HepG2 (cell line): ENCODE results near the gene PIF1. TPM values are rescaled to one million over a fixed set of nuclear protein-coding genes. Genes with fewer than 3 reads are reported as not detected.

Source experiments
- CREB1 ChIP-seq, 2 experiments: fragments of 450-650 bp in 1 of 2; IDR thresholded peaks; 2 replicates each; pipeline ENCODE4 v1.6.1; 2016 to 2017; ENCODE audit warnings: control low read depth in 1 of 2, mild to moderate bottlenecking in 1 of 2, missing compliant biosample characterization in 1 of 2, missing genetic modification characterization in 1 of 2
- CREM ChIP-seq, 2 experiments: sonication (generic) in 1 of 2; formaldehyde crosslinking in 1 of 2; IDR thresholded peaks; 2 replicates each; pipeline versions ENCODE4 v1.4.0 to v1.6.1; 2016 to 2020; ENCODE audit warnings: antibody characterized with exemption in 1 of 2, mild to moderate bottlenecking in 1 of 2, missing genetic modification reagents in 1 of 2
- GATAD2A ChIP-seq: IDR thresholded peaks from 2 replicates; pipeline ENCODE4 v1.6.1; 2016
- GLMP ChIP-seq: sonication (generic); formaldehyde crosslinking; IDR thresholded peaks from 2 replicates; pipeline ENCODE4 v1.9.0; 2021; ENCODE audit warnings: missing genetic modification reagents, mild to moderate bottlenecking, borderline replicate concordance
- HDAC2 ChIP-seq: sonication (generic); formaldehyde crosslinking; IDR thresholded peaks from 2 replicates; pipeline ENCODE4 v1.4.0; 2020; ENCODE audit warnings: missing genetic modification reagents
- HHEX ChIP-seq: IDR thresholded peaks from 2 replicates; pipeline ENCODE4 v1.6.1; 2016; ENCODE audit warnings: control low read depth
- KLF9 ChIP-seq: IDR thresholded peaks from 2 replicates; pipeline ENCODE4 v1.6.1; 2016; ENCODE audit warnings: low read depth
- MXI1 ChIP-seq: IDR thresholded peaks from 3 replicates; pipeline ENCODE4 v1.6.1; 2012; ENCODE audit warnings: low read depth, low read length, inconsistent platforms, borderline replicate concordance
- PATZ1 ChIP-seq: sonication (generic); formaldehyde crosslinking; IDR thresholded peaks from 2 replicates; pipeline ENCODE4 v1.4.0; 2020; ENCODE audit warnings: missing genetic modification reagents
- POLR2AphosphoS2 ChIP-seq: IDR thresholded peaks from 2 replicates; pipeline ENCODE4 v1.6.1; 2011; ENCODE audit warnings: low read depth, low read length, improper control_type of control experiment
- RBM39 ChIP-seq: fragments of 200-400 bp; formaldehyde crosslinking; IDR thresholded peaks from one replicate; pipeline ENCODE4 v1.6.1; 2018; ENCODE audit warnings: antibody characterized with exemption, mild to moderate bottlenecking, low read depth, low read length; ENCODE audit not compliant: poor library complexity, severe bottlenecking
- RFXANK ChIP-seq: IDR thresholded peaks from 2 replicates; pipeline ENCODE4 v1.6.1; 2016
- SKIL ChIP-seq: sonication (generic); formaldehyde crosslinking; IDR thresholded peaks from 2 replicates; pipeline ENCODE4 v1.8.0; 2022; ENCODE audit warnings: missing genetic modification reagents, mild to moderate bottlenecking, moderate library complexity, borderline replicate concordance
- TRIM22 ChIP-seq: fragments of 450-650 bp; IDR thresholded peaks from 2 replicates; pipeline ENCODE4 v1.6.1; 2017
- ZNF180 ChIP-seq: sonication (generic); formaldehyde crosslinking; IDR thresholded peaks from 2 replicates; pipeline ENCODE4 v1.4.0; 2020; ENCODE audit warnings: low read depth, missing genetic modification reagents, borderline replicate concordance
- ZNF205 ChIP-seq: IDR thresholded peaks from 2 replicates; pipeline ENCODE4 v1.6.1; 2018; ENCODE audit warnings: missing biosample characterization, missing genetic modification reagents
- ZNF446 ChIP-seq: sonication (generic); formaldehyde crosslinking; IDR thresholded peaks from 2 replicates; pipeline ENCODE4 v1.5.0; 2020; ENCODE audit warnings: mild to moderate bottlenecking, missing genetic modification reagents
- polyA plus RNA-seq, 8 experiments: library from polyadenylated mRNA; depleted of rRNA in 3 of 8; stranded (reverse) in 7 of 8; unstranded in 1 of 8; fragments of >200 nt; fragmentation: Illumina TruSeq in 4 of 8; extraction: Trizol in 4 of 8; gene quantifications; 2 replicates each; pipeline versions ENCODE4 v1.2.1 to v1.2.3, GENCODE V29; 2011 to 2016; ENCODE audit warnings: low read depth in 4 of 8, missing spikeins in 1 of 8, mixed read lengths in 1 of 8; ENCODE audit not compliant: insufficient read depth in 1 of 8
- total RNA-seq, 5 experiments: library from RNA; depleted of rRNA; stranded (reverse); fragments of >200 nt; fragmentation: Illumina TruSeq; extraction: Trizol; gene quantifications; 2 replicates each; pipeline ENCODE4 v1.2.3, GENCODE V29; 2016; ENCODE audit warnings: low read depth in 1 of 5
- TF ChIP-seq, protein P1 (sequence below): IDR thresholded peaks from 2 replicates; pipeline ENCODE4 v1.4.0; 2020; ENCODE audit warnings: mild to moderate bottlenecking, missing genetic modification reagents
- TF ChIP-seq, protein P2 (sequence below): sonication (generic); formaldehyde crosslinking; IDR thresholded peaks from 2 replicates; pipeline ENCODE4 v1.9.0; 2021; ENCODE audit warnings: missing genetic modification reagents, borderline replicate concordance

PIF1 gene
- total and polyA plus RNA-seq, 2 of the 13 experiments (the other 11 are each of a cell fraction or from before 2014, with no cell fraction given) = 18.5 to 19.7 TPM

- TF ChIP-seq, protein P1, sequence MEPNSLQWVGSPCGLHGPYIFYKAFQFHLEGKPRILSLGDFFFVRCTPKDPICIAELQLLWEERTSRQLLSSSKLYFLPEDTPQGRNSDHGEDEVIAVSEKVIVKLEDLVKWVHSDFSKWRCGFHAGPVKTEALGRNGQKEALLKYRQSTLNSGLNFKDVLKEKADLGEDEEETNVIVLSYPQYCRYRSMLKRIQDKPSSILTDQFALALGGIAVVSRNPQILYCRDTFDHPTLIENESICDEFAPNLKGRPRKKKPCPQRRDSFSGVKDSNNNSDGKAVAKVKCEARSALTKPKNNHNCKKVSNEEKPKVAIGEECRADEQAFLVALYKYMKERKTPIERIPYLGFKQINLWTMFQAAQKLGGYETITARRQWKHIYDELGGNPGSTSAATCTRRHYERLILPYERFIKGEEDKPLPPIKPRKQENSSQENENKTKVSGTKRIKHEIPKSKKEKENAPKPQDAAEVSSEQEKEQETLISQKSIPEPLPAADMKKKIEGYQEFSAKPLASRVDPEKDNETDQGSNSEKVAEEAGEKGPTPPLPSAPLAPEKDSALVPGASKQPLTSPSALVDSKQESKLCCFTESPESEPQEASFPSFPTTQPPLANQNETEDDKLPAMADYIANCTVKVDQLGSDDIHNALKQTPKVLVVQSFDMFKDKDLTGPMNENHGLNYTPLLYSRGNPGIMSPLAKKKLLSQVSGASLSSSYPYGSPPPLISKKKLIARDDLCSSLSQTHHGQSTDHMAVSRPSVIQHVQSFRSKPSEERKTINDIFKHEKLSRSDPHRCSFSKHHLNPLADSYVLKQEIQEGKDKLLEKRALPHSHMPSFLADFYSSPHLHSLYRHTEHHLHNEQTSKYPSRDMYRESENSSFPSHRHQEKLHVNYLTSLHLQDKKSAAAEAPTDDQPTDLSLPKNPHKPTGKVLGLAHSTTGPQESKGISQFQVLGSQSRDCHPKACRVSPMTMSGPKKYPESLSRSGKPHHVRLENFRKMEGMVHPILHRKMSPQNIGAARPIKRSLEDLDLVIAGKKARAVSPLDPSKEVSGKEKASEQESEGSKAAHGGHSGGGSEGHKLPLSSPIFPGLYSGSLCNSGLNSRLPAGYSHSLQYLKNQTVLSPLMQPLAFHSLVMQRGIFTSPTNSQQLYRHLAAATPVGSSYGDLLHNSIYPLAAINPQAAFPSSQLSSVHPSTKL = 0 out of 2 replicates have a peak, but pooled peaks have one; percentile 21
- no peak for TF ChIP-seq CREB1 (IDR thresholded peaks at IDR 0.05)
- no peak for TF ChIP-seq CREB1 (CRISPR knock-in tag; IDR thresholded peaks at IDR 0.05)
- TF ChIP-seq HHEX (CRISPR knock-in tag) = no peak
- no peak for TF ChIP-seq ZNF205 (CRISPR knock-in tag)
- TF ChIP-seq MXI1 = no peak
- no peak for TF ChIP-seq KLF9 (CRISPR knock-in tag)
- no peak for TF ChIP-seq RBM39
- TF ChIP-seq PATZ1 (CRISPR knock-in tag) = peak; percentile 32; the same call in 1 of the 2 replicates
- 0 out of 2 replicates have a peak, but pooled peaks have one; percentile 12 for TF ChIP-seq HDAC2 (CRISPR knock-in tag)
- TF ChIP-seq ZNF180 (CRISPR knock-in tag) = no peak
- TF ChIP-seq CREM (IDR thresholded peaks at IDR 0.05) = no peak
- TF ChIP-seq CREM (CRISPR knock-in tag; IDR thresholded peaks at IDR 0.05) = no peak
- TF ChIP-seq GATAD2A = peak; percentile 40; the same call in 1 of the 2 replicates
- no peak for TF ChIP-seq POLR2AphosphoS2
- no peak for TF ChIP-seq SKIL (CRISPR knock-in tag)
- TF ChIP-seq, protein P2, sequence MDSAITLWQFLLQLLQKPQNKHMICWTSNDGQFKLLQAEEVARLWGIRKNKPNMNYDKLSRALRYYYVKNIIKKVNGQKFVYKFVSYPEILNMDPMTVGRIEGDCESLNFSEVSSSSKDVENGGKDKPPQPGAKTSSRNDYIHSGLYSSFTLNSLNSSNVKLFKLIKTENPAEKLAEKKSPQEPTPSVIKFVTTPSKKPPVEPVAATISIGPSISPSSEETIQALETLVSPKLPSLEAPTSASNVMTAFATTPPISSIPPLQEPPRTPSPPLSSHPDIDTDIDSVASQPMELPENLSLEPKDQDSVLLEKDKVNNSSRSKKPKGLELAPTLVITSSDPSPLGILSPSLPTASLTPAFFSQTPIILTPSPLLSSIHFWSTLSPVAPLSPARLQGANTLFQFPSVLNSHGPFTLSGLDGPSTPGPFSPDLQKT (CRISPR knock-in tag) = no peak
- no peak for TF ChIP-seq TRIM22
- no peak for TF ChIP-seq GLMP
- TF ChIP-seq ZNF446 (CRISPR knock-in tag) = no peak
- TF ChIP-seq RFXANK (CRISPR knock-in tag) = no peak
Measured at GRCh38 chr15:64813075-64813474, 12.4 kb downstream of the PIF1 start (continued).
